Measurements from ENCODE around the gene ASIC1.

ASIC1 gene

GRCh38 chr12:50041062-50041860 is 16.1 kb upstream of the ASIC1 start:
- DNase-seq (ENCODE audit: low read depth): no peak

GRCh38 chr12:50041962-50042361 is 15.4 kb upstream of the ASIC1 start:
- no peak for DNase-seq (ENCODE audit: low read depth)

DNA sequence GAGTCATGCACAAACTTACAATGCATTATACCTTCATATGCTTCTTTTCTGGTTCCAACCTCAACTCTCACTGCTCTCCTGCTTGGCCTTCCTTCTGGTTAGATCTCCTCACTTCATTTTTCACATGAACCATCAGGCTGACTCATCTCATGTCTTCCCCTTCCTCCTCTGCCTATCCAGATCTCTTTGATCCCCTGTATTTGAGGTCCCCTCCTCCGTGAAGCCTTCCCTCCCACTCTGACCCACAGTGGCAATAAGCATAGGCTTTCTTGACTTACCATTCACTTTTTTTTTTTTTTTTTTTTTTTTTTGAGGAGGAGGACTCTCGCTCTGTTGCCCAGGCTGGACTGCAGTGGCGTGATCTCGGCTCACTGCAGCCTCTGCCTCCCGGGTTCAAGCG is 14.7 kb upstream of the ASIC1 start:
- no peak for DNase-seq (ENCODE audit: low read depth)

GRCh38 chr12:50043308-50043707 is 14.1 kb upstream of the ASIC1 start:
- DNase-seq (ENCODE audit: low read depth): no peak

DNA sequence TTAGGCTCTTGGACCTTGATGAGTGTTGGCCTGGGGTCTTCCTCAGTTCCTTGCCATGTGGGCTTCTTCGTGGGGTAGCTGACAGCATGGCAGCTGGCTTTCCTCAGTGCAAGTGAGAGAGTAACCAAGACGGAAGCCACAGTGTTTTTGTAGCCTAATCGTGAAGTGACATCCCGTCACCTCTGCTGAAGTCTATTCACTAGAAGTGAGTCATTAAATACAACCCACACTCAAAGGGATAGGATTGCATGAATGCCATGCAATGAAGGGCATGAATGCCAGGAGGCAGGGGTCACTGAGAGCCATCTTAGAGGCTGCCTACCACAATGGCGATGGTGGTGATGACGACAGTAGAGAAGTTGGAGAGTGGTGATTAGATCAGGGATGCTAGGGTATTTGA is 13.5 kb upstream of the ASIC1 start:
- DNase-seq (ENCODE audit: low read depth): no peak

DNA sequence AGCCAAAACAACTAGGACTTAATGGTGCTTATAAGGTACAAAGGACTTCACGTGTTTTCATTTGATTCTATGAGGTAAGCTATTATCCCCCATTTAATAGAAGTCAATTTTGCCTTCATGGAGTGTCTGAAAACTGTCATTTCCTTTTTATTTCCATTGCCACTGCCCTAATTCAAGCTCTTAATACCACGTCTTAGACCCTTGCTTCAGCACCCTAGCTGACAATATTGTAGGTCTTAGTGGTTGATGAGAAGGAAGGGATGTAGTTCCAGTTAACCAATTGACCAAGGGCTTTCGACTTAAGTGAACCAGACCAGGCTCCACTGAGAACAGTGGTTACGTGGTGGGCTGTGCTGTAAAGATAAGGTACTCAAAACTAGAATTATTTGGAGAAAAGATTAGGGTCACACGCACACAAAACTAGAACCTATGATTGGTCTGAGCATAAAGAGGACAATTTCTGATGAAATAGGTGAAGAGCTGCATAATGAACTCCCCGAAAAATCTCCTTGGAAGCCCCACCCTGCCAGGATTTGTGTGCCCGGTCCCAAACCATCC is 9.6 kb upstream of the ASIC1 start:
- DNase-seq (ENCODE audit: low read depth): no peak

DNA sequence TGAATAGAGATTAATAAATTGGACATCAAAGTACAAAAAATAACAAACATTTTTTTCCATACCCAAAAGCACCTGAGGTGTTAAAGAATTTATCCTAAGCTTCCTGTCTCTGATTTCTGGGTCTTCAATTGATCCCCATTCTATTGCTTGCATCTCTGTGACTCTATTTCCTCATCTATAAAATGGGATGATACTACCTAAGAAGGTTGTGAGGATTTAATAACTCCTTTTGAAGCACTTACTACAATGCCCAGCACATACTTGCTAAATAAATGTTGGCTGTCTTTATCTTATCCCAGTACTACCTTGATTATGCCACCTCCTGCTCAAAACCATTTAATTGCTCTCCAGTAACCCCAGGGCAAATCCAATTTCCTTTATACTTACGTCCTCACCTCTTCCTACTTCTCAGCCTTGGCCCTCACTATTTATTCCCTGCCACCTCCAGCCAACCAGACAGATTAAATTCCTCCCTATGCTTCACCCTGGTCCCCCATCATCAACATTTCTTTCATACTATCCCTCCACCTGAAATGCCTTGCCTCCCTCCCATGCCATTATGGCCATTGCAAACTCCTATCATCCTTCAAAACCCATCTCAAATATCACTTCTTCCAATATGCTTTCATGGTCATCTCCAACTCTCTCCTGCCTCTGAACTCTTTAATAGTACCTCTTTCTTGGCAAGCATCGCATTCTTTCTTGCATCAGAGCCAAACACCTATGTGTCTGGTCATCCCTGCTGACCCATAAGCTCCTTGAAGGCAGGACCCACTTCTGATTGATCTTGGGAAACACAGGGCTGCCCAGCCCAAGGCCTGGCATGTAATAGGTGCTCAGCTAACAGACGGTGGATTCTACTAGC is 7.9 kb upstream of the ASIC1 start:
- no peak for DNase-seq (ENCODE audit: low read depth)

DNA sequence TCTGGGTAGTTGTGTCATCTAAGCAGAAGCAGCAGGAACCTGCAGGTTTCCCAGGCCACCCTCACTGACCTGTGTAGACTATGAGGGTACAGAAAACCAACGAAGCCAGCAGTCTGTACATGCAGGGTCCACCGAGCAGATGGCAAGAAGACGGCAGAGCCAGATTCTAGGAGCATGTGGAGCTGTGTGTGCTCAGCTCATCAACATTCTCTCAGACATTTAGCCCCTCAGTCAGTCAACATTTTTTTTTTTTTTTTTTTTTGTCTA is 7.3 kb upstream of the ASIC1 start:
- DNase-seq (ENCODE audit: low read depth): no peak

DNA sequence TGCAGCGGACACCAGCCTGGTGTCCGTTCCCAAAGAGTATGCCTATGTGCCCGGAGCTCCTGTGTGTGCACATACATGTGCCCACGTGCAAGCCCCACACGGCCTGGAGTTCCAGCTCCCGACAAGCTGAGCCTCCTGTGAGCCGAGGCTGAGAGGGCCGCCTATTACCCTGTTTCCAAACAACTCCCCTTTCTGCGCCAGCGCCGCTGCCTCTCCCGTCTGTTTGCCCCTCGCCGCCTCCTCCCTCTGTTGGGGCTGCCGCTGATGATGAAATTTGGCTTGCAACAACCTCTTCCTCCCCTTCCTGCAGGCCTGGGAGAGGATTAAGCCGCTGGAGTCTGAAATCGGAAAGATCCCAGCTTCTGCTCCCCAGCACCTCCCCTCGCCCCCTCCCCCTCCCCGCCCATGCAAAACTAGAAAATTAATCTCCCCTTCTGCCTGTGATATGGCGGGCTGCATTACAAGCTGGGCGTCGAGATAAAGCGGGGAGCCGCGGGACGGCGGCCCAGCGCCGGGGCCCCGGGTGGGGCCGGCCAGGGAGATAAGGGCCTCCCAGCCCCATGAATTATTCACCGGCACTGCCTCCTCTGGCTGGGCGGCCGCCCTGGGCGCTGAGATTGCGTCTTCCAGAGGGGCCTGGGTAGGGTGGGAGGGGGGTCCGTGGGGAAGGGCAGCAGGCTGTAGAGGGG is 6.8 kb upstream of the ASIC1 start:
- no peak for DNase-seq (ENCODE audit: low read depth)

GRCh38 chr12:50051101-50051806 is 6.1 kb upstream of the ASIC1 start:
- DNase-seq (ENCODE audit: low read depth): no peak

GRCh38 chr12:50052544-50052943 is 4.9 kb upstream of the ASIC1 start:
- no peak for DNase-seq (ENCODE audit: low read depth)

GRCh38 chr12:50052964-50053363 is 4.4 kb upstream of the ASIC1 start:
- DNase-seq (ENCODE audit: low read depth): no peak

GRCh38 chr12:50053583-50053982 is 3.8 kb upstream of the ASIC1 start:
- DNase-seq (ENCODE audit: low read depth): no peak

DNA sequence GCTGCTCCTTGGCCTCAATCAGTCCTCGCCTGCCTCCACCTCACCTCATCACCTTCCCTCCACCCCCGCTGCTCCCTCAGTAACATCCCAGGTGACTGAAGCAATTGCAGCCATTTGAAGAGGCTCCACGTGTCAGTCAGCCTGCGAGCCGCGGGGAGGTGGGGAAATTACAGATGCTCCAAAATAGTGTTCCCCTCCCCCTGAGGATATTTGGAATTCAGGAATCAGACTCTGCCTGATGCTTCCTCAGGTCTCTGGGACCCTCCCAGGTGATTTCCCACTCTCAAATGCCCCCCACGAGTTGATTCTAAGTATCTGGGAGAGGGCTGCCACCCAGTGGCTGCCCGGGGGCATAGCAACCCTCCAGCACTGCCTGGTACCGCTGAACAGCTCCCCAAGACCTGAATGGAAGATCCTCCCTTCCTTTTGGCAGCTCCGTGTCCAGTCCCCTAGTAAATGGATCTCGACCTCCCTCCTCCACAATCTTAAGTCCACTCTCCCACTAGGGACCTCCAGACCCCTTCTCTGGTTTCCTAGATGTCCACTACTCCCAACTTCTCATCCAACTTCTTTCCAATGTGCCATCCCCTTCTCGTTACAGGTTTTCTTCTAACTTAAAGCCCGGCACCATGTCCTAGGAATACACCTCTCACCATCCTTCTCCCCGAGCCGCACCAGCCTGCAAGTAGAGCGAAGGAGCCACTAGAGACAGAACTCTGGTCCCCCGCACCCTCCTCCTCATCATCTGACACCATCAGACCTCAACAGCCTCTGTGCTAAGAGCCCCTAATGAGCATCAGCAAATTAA is 1.4 kb upstream of the ASIC1 start:
- peak; percentile 30 for DNase-seq (ENCODE audit: low read depth)

- DNase-seq (ENCODE audit: low read depth): no peak
Measured at GRCh38 chr12:50056639-50056976, 788 bp upstream of the ASIC1 start.

DNA sequence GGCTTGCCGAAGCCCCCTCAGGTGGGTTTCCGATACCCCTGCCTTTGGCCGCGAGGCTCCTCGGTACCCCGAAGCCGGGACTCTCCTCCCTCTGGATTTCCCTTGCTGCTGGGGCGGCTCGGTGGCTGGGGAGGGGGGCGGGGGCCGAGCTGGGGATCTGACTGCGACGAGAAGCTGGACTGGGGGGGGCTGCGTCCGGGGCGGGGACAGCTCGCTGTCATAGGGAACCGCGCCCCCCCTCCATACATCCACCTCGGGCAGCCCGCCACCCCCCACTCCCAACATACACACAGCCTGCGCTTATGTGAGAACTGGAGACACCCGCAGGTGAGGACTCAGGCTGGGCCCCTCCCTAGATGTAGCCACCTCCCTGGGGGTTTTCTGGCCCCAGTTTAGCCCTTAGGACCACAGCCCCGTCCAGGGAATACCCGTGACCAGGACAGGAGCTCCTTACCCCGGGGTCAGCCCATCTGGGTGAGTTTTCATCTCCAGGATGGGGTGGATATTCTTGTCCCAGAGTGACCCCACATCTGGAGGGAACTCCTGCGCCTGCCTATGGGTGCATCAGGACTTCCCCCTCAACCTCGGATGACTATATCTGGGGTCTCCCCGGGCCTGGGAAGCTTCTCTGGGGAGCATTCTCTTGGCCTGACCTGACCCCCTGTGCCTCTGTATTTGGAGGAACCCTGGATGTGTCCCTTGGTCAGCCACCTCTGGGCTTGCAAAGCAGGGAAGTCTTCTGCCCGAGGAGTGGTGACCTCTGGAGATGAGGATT is 687 bp downstream of the ASIC1 start:
- DNase-seq (ENCODE audit: low read depth): no peak

DNA sequence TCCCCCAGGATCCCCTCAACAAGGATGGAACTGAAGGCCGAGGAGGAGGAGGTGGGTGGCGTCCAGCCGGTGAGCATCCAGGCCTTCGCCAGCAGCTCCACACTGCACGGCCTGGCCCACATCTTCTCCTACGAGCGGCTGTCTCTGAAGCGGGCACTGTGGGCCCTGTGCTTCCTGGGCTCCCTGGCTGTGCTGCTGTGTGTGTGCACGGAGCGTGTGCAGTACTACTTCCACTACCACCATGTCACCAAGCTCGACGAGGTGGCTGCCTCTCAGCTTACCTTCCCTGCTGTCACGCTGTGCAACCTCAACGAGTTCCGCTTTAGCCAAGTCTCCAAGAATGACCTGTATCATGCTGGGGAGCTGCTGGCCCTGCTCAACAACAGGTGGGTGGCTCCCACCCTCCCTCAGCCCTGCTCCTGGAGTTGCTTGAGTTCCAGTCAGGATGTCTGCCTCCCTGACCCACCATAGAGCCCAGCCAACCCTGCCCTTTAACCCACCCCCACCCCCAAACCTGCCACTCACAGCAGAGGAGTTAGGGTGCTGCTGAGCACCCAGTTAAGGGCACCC is 1.4 kb downstream of the ASIC1 start:
- no peak for DNase-seq (ENCODE audit: low read depth)

- peak; percentile 67 for DNase-seq (ENCODE audit: low read depth)
Measured at GRCh38 chr12:50059440-50060119, 2.2 kb downstream of the ASIC1 start.

DNA sequence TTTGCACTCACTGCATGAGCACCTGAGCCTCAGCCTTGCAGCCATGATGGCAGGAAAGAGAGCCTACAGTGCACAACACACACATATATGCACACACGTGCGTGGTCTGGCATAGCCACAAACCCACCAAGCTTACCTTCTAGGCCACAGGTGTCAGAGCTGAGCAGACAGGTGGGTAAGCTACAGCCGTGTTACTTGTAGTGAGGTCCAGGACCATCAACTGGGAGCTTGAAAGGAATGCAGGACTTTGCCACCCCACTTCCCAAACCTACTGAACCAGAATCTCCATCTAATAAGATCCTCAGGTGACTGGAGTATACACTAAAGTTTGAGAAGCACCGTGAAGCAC is 2.7 kb downstream of the ASIC1 start:
- DNase-seq (ENCODE audit: low read depth): no peak

DNA sequence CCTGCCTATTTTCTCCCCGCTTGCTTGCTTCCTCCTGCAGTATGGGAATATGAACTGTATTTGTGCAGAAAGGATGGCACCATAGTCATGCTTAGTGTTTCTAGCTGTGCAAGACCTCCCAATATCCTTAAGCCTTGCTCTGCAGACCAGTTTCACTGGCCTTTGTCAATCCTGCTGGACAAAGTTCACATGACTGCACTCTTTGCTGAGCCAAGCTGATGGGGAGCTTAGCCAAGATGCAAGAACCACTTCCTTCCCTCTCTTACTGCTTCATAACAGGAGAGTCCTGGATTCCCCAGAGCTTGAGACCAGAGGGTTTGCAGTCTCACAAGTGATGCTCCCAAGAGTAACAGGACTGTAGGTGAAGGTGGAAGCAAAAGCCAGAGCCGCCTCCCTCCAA is 3.8 kb downstream of the ASIC1 start:
- no peak for DNase-seq (ENCODE audit: low read depth)

All from stimulated activated CD8-positive, alpha-beta memory T cell treated with anti-CD3 and anti-CD28 coated beads, Interleukin-4, amount 100 ng/mL, for 24 hours (primary cell).